ENCODE data around the gene C1S.

DNA sequence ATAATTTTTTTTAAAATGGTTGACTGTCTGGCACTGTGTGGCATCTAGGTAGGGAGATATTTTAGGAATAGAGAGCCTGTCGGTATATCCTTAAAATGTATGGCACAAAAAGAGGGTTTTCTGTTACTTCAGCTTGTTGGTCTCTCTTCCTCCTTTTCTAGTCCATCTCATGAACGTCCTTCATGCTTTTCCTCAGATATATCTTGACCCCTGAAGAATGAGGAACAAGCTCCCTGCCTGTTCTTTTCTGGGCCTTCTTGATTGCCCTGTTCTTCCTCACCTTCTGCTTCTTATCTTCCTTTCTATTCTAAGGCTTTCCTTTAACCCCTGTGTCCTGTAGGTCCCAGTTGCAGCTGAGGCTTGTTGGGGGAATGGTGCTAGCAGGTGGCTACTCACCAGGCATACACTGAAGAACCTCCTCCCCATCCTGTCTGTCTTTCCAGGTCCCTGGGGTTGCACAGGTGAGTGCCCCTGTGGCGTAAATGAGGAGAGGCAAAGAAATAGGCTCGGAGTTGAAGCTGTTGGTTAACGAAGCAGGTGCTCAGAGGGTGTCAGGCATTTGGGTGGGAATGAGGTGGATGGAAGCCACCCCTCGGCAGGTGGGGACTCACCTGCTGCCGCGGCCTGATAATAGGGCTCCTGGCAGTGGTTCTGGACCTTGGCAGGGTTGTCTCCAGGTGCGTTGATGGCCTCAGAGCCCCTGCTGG is 38.9 kb downstream of the C1S start:
- TF ChIP-seq, protein P1, sequence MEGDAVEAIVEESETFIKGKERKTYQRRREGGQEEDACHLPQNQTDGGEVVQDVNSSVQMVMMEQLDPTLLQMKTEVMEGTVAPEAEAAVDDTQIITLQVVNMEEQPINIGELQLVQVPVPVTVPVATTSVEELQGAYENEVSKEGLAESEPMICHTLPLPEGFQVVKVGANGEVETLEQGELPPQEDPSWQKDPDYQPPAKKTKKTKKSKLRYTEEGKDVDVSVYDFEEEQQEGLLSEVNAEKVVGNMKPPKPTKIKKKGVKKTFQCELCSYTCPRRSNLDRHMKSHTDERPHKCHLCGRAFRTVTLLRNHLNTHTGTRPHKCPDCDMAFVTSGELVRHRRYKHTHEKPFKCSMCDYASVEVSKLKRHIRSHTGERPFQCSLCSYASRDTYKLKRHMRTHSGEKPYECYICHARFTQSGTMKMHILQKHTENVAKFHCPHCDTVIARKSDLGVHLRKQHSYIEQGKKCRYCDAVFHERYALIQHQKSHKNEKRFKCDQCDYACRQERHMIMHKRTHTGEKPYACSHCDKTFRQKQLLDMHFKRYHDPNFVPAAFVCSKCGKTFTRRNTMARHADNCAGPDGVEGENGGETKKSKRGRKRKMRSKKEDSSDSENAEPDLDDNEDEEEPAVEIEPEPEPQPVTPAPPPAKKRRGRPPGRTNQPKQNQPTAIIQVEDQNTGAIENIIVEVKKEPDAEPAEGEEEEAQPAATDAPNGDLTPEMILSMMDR (IDR thresholded peaks at IDR 0.05) = no peak
- TF ChIP-seq POLR2AphosphoS5 (IDR thresholded peaks at IDR 0.05) (no peak), POLR2A (IDR thresholded peaks at IDR 0.05) (no peak)
